H9 (cell line): Measurements from ENCODE around the gene PTPRF. TPM values are rescaled to one million over a fixed set of nuclear protein-coding genes. Genes with fewer than 3 reads are reported as not detected.
A peak's percentile ranks its signal among the peaks of the same experiment; 100 is the strongest.

Source experiments
- DNase-seq: peaks from one replicate; pipeline ENCODE4 v3.0.0-alpha.2; 2017
- H2AFZ ChIP-seq: one replicate; pipeline ENCODE4 v1.6.1; 2013; ENCODE audit warnings: mild to moderate bottlenecking, low read length, control low read depth, moderate library complexity
- H2AK5ac ChIP-seq: 2 replicates; pipeline ENCODE4 v1.6.1; 2013; ENCODE audit warnings: low read length, control low read depth, mixed read lengths; ENCODE audit not compliant: insufficient read length
- H2BK120ac ChIP-seq: one replicate; pipeline ENCODE4 v1.6.1; 2013; ENCODE audit warnings: low read depth, mild to moderate bottlenecking, low read length, control low read depth, inconsistent platforms; ENCODE audit not compliant: poor library complexity, severe bottlenecking
- H2BK12ac ChIP-seq: 2 replicates; pipeline ENCODE4 v1.6.1; 2013; ENCODE audit warnings: low read length, control low read depth, mixed read lengths, low read depth; ENCODE audit not compliant: insufficient read length
- H2BK15ac ChIP-seq: 2 replicates; pipeline ENCODE4 v1.6.1; 2013; ENCODE audit warnings: low read depth, low read length, control low read depth
- H2BK20ac ChIP-seq: one replicate; pipeline ENCODE4 v1.6.1; 2013; ENCODE audit warnings: low read depth, mild to moderate bottlenecking, low read length, control low read depth, inconsistent platforms; ENCODE audit not compliant: poor library complexity, severe bottlenecking
- H2BK5ac ChIP-seq: 2 replicates; pipeline ENCODE4 v1.6.1; 2013; ENCODE audit warnings: low read length, control low read depth, mixed read lengths; ENCODE audit not compliant: insufficient read length
- H3K14ac ChIP-seq: 2 replicates; pipeline ENCODE4 v1.6.1; 2013; ENCODE audit warnings: low read length, control low read depth; ENCODE audit not compliant: insufficient read depth
- H3K18ac ChIP-seq: 2 replicates; pipeline ENCODE4 v1.6.1; 2013; ENCODE audit warnings: low read depth, mild to moderate bottlenecking, mixed read lengths, low read length, control low read depth; ENCODE audit not compliant: insufficient read length
- H3K23ac ChIP-seq: 2 replicates; pipeline ENCODE4 v1.6.1; 2013; ENCODE audit warnings: low read length, control low read depth, mixed read lengths, low read depth; ENCODE audit not compliant: insufficient read length
- H3K23me2 ChIP-seq: 2 replicates; pipeline ENCODE4 v1.6.1; 2013; ENCODE audit warnings: low read depth, mild to moderate bottlenecking, mixed read lengths, low read length, control low read depth; ENCODE audit not compliant: insufficient read length, poor library complexity, severe bottlenecking
- H3K27ac ChIP-seq: 2 replicates; pipeline ENCODE4 v1.5.1; 2013; ENCODE audit warnings: low read length, control low read depth, mixed read lengths, low read depth; ENCODE audit not compliant: insufficient read length
- H3K27me3 ChIP-seq: 2 replicates; pipeline ENCODE4 v1.6.1; 2013; ENCODE audit warnings: low read length, control low read depth, inconsistent platforms; ENCODE audit not compliant: insufficient read depth
- H3K4ac ChIP-seq: 2 replicates; pipeline ENCODE4 v1.6.1; 2013; ENCODE audit warnings: low read depth, mild to moderate bottlenecking, control low read depth, inconsistent platforms, low read length, moderate library complexity
- H3K4me1 ChIP-seq: 2 replicates; pipeline ENCODE4 v1.6.1; 2013; ENCODE audit warnings: low read length, control low read depth, inconsistent platforms; ENCODE audit not compliant: insufficient read depth
- H3K4me2 ChIP-seq: 2 replicates; pipeline ENCODE4 v1.6.1; 2013; ENCODE audit warnings: low read length, control low read depth, mixed read lengths; ENCODE audit not compliant: insufficient read length, insufficient read depth
- H3K56ac ChIP-seq: 2 replicates; pipeline ENCODE4 v1.6.1; 2013; ENCODE audit warnings: low read depth, mild to moderate bottlenecking, mixed read lengths, low read length, control low read depth; ENCODE audit not compliant: insufficient read length
- H3K79me1 ChIP-seq: 2 replicates; pipeline ENCODE4 v1.6.1; 2013; ENCODE audit warnings: low read depth, mild to moderate bottlenecking, moderate library complexity, low read length, control low read depth, inconsistent platforms; ENCODE audit not compliant: insufficient read depth, poor library complexity, severe bottlenecking
- H3K79me2 ChIP-seq: 2 replicates; pipeline ENCODE4 v1.6.1; 2013; ENCODE audit warnings: low read length, control low read depth, inconsistent platforms; ENCODE audit not compliant: insufficient read depth
- H3K9ac ChIP-seq: 2 replicates; pipeline ENCODE4 v1.6.1; 2013; ENCODE audit warnings: low read length, control low read depth, mixed read lengths; ENCODE audit not compliant: insufficient read length; ENCODE audit errors: extremely low read depth
- H3K9me3 ChIP-seq: one replicate; pipeline ENCODE4 v1.6.1; 2013; ENCODE audit warnings: low read depth, low read length, inconsistent platforms; ENCODE audit not compliant: control insufficient read depth
- H3T11ph ChIP-seq: one replicate; pipeline ENCODE4 v1.6.1; 2013; ENCODE audit warnings: mild to moderate bottlenecking, low read length, control low read depth, inconsistent platforms
- H4K20me1 ChIP-seq: one replicate; pipeline ENCODE4 v1.6.1; 2013; ENCODE audit not compliant: control insufficient read depth, insufficient read length, insufficient read depth
- H4K5ac ChIP-seq: 2 replicates; pipeline ENCODE4 v1.6.1; 2013; ENCODE audit warnings: low read depth, mild to moderate bottlenecking, mixed read lengths, low read length, control low read depth; ENCODE audit not compliant: insufficient read length
- H4K8ac ChIP-seq: replicated peaks from 2 replicates; pipeline ENCODE4 v1.6.1; 2013; ENCODE audit warnings: low read length, control low read depth, mixed read lengths, low read depth; ENCODE audit not compliant: insufficient read length
- H4K91ac ChIP-seq: 2 replicates; pipeline ENCODE4 v1.6.1; 2013; ENCODE audit warnings: low read depth, mild to moderate bottlenecking, moderate library complexity, mixed read lengths, low read length, control low read depth; ENCODE audit not compliant: insufficient read length
- H3K27ac Mint-ChIP-seq, 3 experiments: 2 replicates in 2 of 3; 3 replicates in 1 of 3; pipeline ENCODE4 v1.8.0; 2020 to 2021; ENCODE audit warnings: mixed read lengths in 3 of 3, mild to moderate bottlenecking in 1 of 3, moderate library complexity in 1 of 3
- H3K27me3 Mint-ChIP-seq: 2 replicates; pipeline ENCODE4 v1.8.0; 2021; ENCODE audit warnings: low read depth, mild to moderate bottlenecking, moderate library complexity, mixed read lengths
- H3K36me3 Mint-ChIP-seq, 3 experiments: 2 replicates in 2 of 3; 3 replicates in 1 of 3; pipeline ENCODE4 v1.8.0; 2020 to 2021; ENCODE audit warnings: low read depth in 3 of 3, mixed read lengths in 3 of 3; ENCODE audit not compliant: insufficient read depth in 1 of 3
- H3K4me1 Mint-ChIP-seq, 2 experiments: 2 replicates each; pipeline ENCODE4 v1.8.0; 2020; ENCODE audit warnings: mixed read lengths in 2 of 2
- H3K4me3 Mint-ChIP-seq, 2 experiments: 2 replicates in 1 of 2; 3 replicates in 1 of 2; pipeline ENCODE4 v1.8.0; 2020 to 2021; ENCODE audit warnings: mild to moderate bottlenecking in 2 of 2, mixed read lengths in 2 of 2, moderate library complexity in 1 of 2
- H3K9me3 Mint-ChIP-seq, 2 experiments: 2 replicates in 1 of 2; 3 replicates in 1 of 2; pipeline ENCODE4 v1.8.0; 2020; ENCODE audit warnings: mild to moderate bottlenecking in 2 of 2, mixed read lengths in 2 of 2, moderate library complexity in 1 of 2
- CTCF ChIP-seq: fragments of 200-600 bp; sonication (generic); conservative IDR thresholded peaks from 3 replicates; pipeline ENCODE4 v1.8.0; 2021; ENCODE audit warnings: antibody characterized with exemption, mild to moderate bottlenecking
- WGBS: extraction: QIAGEN DNeasy Blood & Tissue Kit; methylation state at CpG from one replicate; pipeline ENCODE4 v1.1.7; 2013; ENCODE audit warnings: missing lambda C conversion rate, low lambda C conversion rate, mixed read lengths; ENCODE audit not compliant: insufficient read length; ENCODE audit errors: extremely low coverage; 5-methylcytosine and 5-hydroxymethylcytosine counted together
- total RNA-seq: library from RNA; stranded (reverse); gene quantifications from 2 replicates; pipeline ENCODE4 v1.2.1, GENCODE V29; 2021

PTPRF gene
- total RNA-seq, 1 experiment from 2014 or later, result 193 TPM

DNA sequence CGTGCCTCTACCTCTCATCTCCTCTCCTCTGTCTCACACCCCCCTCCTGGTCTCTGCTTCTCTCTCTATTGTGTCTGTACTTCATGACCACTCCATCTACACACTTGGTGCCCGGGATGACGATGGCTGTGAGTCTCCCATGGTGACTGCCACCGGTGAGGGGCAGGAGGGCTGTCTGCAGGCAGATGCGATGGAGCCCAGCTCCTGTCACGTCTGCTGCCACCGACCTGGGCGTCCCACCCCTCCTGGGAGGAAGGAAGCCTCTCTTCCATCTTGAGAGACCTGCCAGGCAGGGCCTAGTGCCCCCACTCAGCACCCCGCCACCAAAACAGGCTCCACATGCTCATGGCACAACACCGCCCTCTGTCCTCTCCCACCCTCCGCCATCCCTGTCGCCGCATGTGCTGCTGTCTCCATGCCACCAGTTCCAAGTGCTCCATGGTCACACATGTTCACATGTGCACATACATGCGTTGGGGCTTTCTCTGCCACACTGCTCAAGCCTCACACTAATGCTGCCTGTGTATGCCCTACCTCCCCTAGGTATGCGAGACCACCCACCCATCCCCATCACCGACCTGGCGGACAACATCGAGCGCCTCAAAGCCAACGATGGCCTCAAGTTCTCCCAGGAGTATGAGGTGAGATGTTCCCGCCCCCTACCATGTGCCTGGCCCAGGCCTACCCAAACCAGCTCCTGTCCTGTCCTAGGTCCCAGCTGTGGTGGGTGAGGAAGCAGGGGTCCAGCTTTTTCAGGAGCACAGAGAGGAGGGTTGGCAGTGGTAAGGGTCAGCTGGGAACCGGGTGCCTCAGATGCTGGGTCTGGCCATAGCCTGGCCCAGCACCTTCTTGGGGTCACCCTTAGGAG, 82.6 kb downstream of the PTPRF start:
- H3K4me1 ChIP-seq, result no peaks in the 10 kb centered on the region
- no peak overlapping the region for H4K91ac ChIP-seq
- H3K18ac ChIP-seq, result no peak overlapping the region
- H2BK5ac ChIP-seq, result no peak overlapping the region
- Mint-ChIP-seq H3K9me3 (no peaks in the 10 kb centered on the region), H3K36me3 (peaks cover 32 to 85% (median 73%) of the 10 kb centered on the region in 3 experiments), H3K4me3 (no peak overlapping the region), H3K27ac (peak overlapping the region in 2 of 3 experiments; percentile 49 to 95; a peak in 2 of 7 replicates), H3K4me1 (no peaks in the 10 kb centered on the region), H3K27me3 (no peaks in the 10 kb centered on the region; the same call in 1 of the 2 replicates)
- no peak overlapping the region for H4K5ac ChIP-seq
- H2AK5ac ChIP-seq, result no peak overlapping the region
- H3K4ac ChIP-seq, result no peak overlapping the region
- H2BK120ac ChIP-seq, result no peak overlapping the region
- no peaks in the 10 kb centered on the region for H3K9me3 ChIP-seq
- no peak overlapping the region for H2AFZ ChIP-seq
- no peak overlapping the region for H2BK15ac ChIP-seq
- H3K79me2 ChIP-seq, result no peaks in the 10 kb centered on the region
- H3K27ac ChIP-seq, result no peak overlapping the region
- no peak for TF ChIP-seq CTCF
- no peak overlapping the region for H3K23ac ChIP-seq
- no peak overlapping the region for H3K14ac ChIP-seq
- no peak overlapping the region for H2BK12ac ChIP-seq
- H3K79me1 ChIP-seq, result no peaks in the 10 kb centered on the region
- no peak overlapping the region for H2BK20ac ChIP-seq
- no peak overlapping the region for H3K56ac ChIP-seq
- H4K20me1 ChIP-seq, result no peaks in the 10 kb centered on the region
- no peaks in the 10 kb centered on the region for H3K23me2 ChIP-seq
- no CpG with 5 or more reads among the region's 22 CpGs for WGBS
- no peaks in the 10 kb centered on the region for H3K27me3 ChIP-seq
- no peak overlapping the region for H4K8ac ChIP-seq
- no peak for DNase-seq
- no peak overlapping the region for H3K4me2 ChIP-seq
- no peak overlapping the region for H3K9ac ChIP-seq
- no peak overlapping the region for H3T11ph ChIP-seq
